GM18508 (cell line): Measurements from ENCODE around the gene ZNRF1.
"Not testable (repeated sequence)": the region's sequence is repeated elsewhere in the genome, so short reads cannot be mapped to it uniquely, and the experiment has no call there.

Source experiments
- ATAC-seq: cut with Tn5 transposase; IDR thresholded peaks from one replicate; pipeline ENCODE4 v1.9.1; 2021; ENCODE audit warnings: moderate number of reproducible peaks; ENCODE audit not compliant: insufficient read depth, unreplicated experiment

ZNRF1 gene

GRCh38 chr16:75090899-75091298 lies 92.1 kb downstream of the ZNRF1 start:
- not testable (repeated sequence) for ATAC-seq

GRCh38 chr16:75091619-75092018 lies 92.8 kb downstream of the ZNRF1 start:
- ATAC-seq: not testable (repeated sequence)

GRCh38 chr16:75092777-75093176 lies 94.0 kb downstream of the ZNRF1 start:
- no peak for ATAC-seq

- ATAC-seq: no peak
Measured at GRCh38 chr16:75093598-75094540, 95.0 kb downstream of the ZNRF1 start.

GRCh38 chr16:75095204-75095621 lies 96.4 kb downstream of the ZNRF1 start:
- no peak for ATAC-seq

- no peak for ATAC-seq
Measured at GRCh38 chr16:75096656-75097055, 97.8 kb downstream of the ZNRF1 start.

- no peak for ATAC-seq
Measured at GRCh38 chr16:75097191-75097761, 98.5 kb downstream of the ZNRF1 start.

- peak; percentile 43 for ATAC-seq
Measured at GRCh38 chr16:75097941-75098901, 99.4 kb downstream of the ZNRF1 start.

GRCh38 chr16:75099075-75099667 lies 100.3 kb downstream of the ZNRF1 start:
- no peak for ATAC-seq

- no peak for ATAC-seq
Measured at GRCh38 chr16:75099738-75100602, 101.1 kb downstream of the ZNRF1 start.

GRCh38 chr16:75100603-75100990 lies 101.8 kb downstream of the ZNRF1 start:
- ATAC-seq: no peak

GRCh38 chr16:75101635-75102034 lies 102.8 kb downstream of the ZNRF1 start:
- no peak for ATAC-seq

- ATAC-seq: no peak
Measured at GRCh38 chr16:75102595-75102994, 103.8 kb downstream of the ZNRF1 start.

GRCh38 chr16:75103994-75104393 lies 105.2 kb downstream of the ZNRF1 start:
- ATAC-seq: no peak

GRCh38 chr16:75104836-75105235 lies 106.0 kb downstream of the ZNRF1 start:
- no peak for ATAC-seq

- ATAC-seq: no peak
Measured at GRCh38 chr16:75105306-75106061, 106.7 kb downstream of the ZNRF1 start.

- ATAC-seq: no peak
Measured at GRCh38 chr16:75106351-75107274, 107.8 kb downstream of the ZNRF1 start.
